22Rv1 (cell line): ENCODE measurements around the gene MOB3B.

Experiments
- H3K27ac ChIP-seq: fragments of 450-650 bp; 2 replicates; pipeline ENCODE4 v1.5.1; 2017
- CTCF ChIP-seq: fragments of 450-650 bp; IDR thresholded peaks from 2 replicates; pipeline ENCODE4 v1.5.1; 2017; ENCODE audit warnings: mild to moderate bottlenecking
- ZFX ChIP-seq: fragments of 450-650 bp; IDR thresholded peaks from 2 replicates; pipeline ENCODE4 v1.6.1; 2017; ENCODE audit warnings: antibody characterized with exemption, borderline replicate concordance

Gene MOB3B

GRCh38 chr9:27328483-27328882 is 201.1 kb downstream of the MOB3B start:
- TF ChIP-seq CTCF (no peak), ZFX (no peak)
- H3K27ac ChIP-seq, result no peak overlapping the region

GRCh38 chr9:27311184-27311583 is 218.4 kb downstream of the MOB3B start:
- H3K27ac ChIP-seq, result no peak overlapping the region

GRCh38 chr9:27310582-27310981 is 219.0 kb downstream of the MOB3B start:
- no peak for TF ChIP-seq ZFX
- TF ChIP-seq CTCF, result no peak

More at GRCh38 chr9:27311184-27311583, 218.4 kb downstream of the MOB3B start:
- TF ChIP-seq CTCF, result no peak
- no peak for TF ChIP-seq ZFX

GRCh38 chr9:27308691-27309390 is 220.8 kb downstream of the MOB3B start:
- TF ChIP-seq ZFX, result no peak
- no peak for TF ChIP-seq CTCF
- H3K27ac ChIP-seq, result no peak overlapping the region

More at GRCh38 chr9:27310582-27310981, 219.0 kb downstream of the MOB3B start:
- no peak overlapping the region for H3K27ac ChIP-seq

- TF ChIP-seq ZFX, result no peak
- TF ChIP-seq CTCF, result no peak
Observed at GRCh38 chr9:27304521-27304920, 225.1 kb downstream of the MOB3B start.

GRCh38 chr9:27303219-27303618 is 226.4 kb downstream of the MOB3B start:
- H3K27ac ChIP-seq, result no peak overlapping the region
- TF ChIP-seq ZFX (no peak), CTCF (no peak)

More at GRCh38 chr9:27304521-27304920, 225.1 kb downstream of the MOB3B start:
- no peak overlapping the region for H3K27ac ChIP-seq

GRCh38 chr9:27297050-27297449 is 232.6 kb downstream of the MOB3B start, which contains the start of gene EQTN:
Gene EQTN (minus strand): TSS chr9:27297150. CDS start chr9:27297055, 95 bp downstream.
- H3K27ac ChIP-seq, result no peak within 1 kb of the TSS
- no peak for TF ChIP-seq CTCF
- TF ChIP-seq ZFX, result no peak
